Neural cell (in vitro differentiated cells): ENCODE results near the gene MOBP. TPM values are rescaled to one million over a fixed set of nuclear protein-coding genes. Genes with fewer than 3 reads are reported as not detected.

Source experiments
- H2AFZ ChIP-seq: fragments of 200-600, 300-800 bp; sonication (generic), shearing (Covaris generic); 2 replicates; pipeline ENCODE4 v1.6.0; 2014; ENCODE audit warnings: low read depth, mild to moderate bottlenecking, antibody characterized with exemption, low read length, moderate library complexity
- H3F3A ChIP-seq: fragments of 200-600 bp; shearing (Covaris generic); 2 replicates; pipeline ENCODE4 v1.6.1; 2016; ENCODE audit warnings: mild to moderate bottlenecking, moderate library complexity, mixed read lengths, antibody characterized with exemption, low read length; ENCODE audit not compliant: insufficient read depth, poor library complexity, severe bottlenecking
- H3K27ac ChIP-seq: fragments of 200-600, 300-800 bp; sonication (generic), shearing (Covaris generic); 2 replicates; pipeline ENCODE4 v1.5.1; 2014; ENCODE audit warnings: mild to moderate bottlenecking, low read length, moderate library complexity
- H3K27me3 ChIP-seq: fragments of 300-800, 200-600 bp; sonication (generic), shearing (Covaris generic); 2 replicates; pipeline ENCODE4 v1.6.0; 2014; ENCODE audit warnings: mild to moderate bottlenecking, low read depth, low read length, moderate library complexity; ENCODE audit not compliant: insufficient read depth
- H3K36me3 ChIP-seq: fragments of 300-800, 200-600 bp; sonication (generic), shearing (Covaris generic); 2 replicates; pipeline ENCODE4 v1.5.1; 2014; ENCODE audit warnings: mild to moderate bottlenecking, antibody characterized with exemption, low read length, moderate library complexity; ENCODE audit not compliant: insufficient read depth
- H3K4me2 ChIP-seq: fragments of 300-800, 200-600 bp; sonication (generic), shearing (Covaris generic); 2 replicates; pipeline ENCODE4 v1.6.0; 2014; ENCODE audit warnings: mild to moderate bottlenecking, low read length
- H3K4me3 ChIP-seq: fragments of 300-800, 200-600 bp; sonication (generic), shearing (Covaris generic); 2 replicates; pipeline ENCODE4 v1.5.1; 2014; ENCODE audit warnings: mild to moderate bottlenecking, low read length, moderate library complexity
- H3K79me2 ChIP-seq: fragments of 200-600 bp; shearing (Covaris generic); replicated peaks from 2 replicates; pipeline ENCODE4 v1.6.0; 2014; ENCODE audit warnings: mild to moderate bottlenecking, low read length, moderate library complexity; ENCODE audit not compliant: insufficient read depth
- H3K9ac ChIP-seq: fragments of 300-800, 200-600 bp; sonication (generic), shearing (Covaris generic); 2 replicates; pipeline ENCODE4 v1.6.1; 2016; ENCODE audit warnings: mild to moderate bottlenecking, low read length, mixed read lengths
- H3K9me2 ChIP-seq: fragments of 200-600 bp; shearing (Covaris generic); 2 replicates; pipeline ENCODE4 v1.6.1; 2016; ENCODE audit warnings: mild to moderate bottlenecking, low read length, mixed read lengths; ENCODE audit not compliant: insufficient read depth
- H3K9me3 ChIP-seq: fragments of 200-600, 300-800 bp; sonication (generic), shearing (Covaris generic); 2 replicates; pipeline ENCODE4 v1.6.1; 2016; ENCODE audit warnings: mild to moderate bottlenecking, mixed run types, low read length, moderate library complexity, mixed read lengths
- H4K20me1 ChIP-seq: fragments of 200-600 bp; shearing (Covaris generic); 2 replicates; pipeline ENCODE4 v1.6.1; 2016; ENCODE audit warnings: mild to moderate bottlenecking, mixed run types; ENCODE audit not compliant: insufficient read depth
- CTCF ChIP-seq: fragments of 450-650 bp; IDR thresholded peaks from 2 replicates; pipeline ENCODE4 v1.5.1; 2014; ENCODE audit warnings: antibody characterized with exemption, mild to moderate bottlenecking, moderate library complexity; ENCODE audit not compliant: poor library complexity, severe bottlenecking
- EP300 ChIP-seq: fragments of 450-650 bp; conservative IDR thresholded peaks from 2 replicates; pipeline ENCODE4 v1.6.1; 2014; ENCODE audit warnings: antibody characterized with exemption, mild to moderate bottlenecking, moderate library complexity; ENCODE audit not compliant: poor library complexity, severe bottlenecking
- EZH2 ChIP-seq: fragments of 200-600, 300-800 bp; shearing (Covaris generic), sonication (generic); IDR thresholded peaks from 2 replicates; pipeline ENCODE4 v1.6.1; 2014; ENCODE audit warnings: antibody characterized with exemption, low read length, borderline replicate concordance, mild to moderate bottlenecking; ENCODE audit not compliant: insufficient read depth, poor library complexity, severe bottlenecking
- MXI1 ChIP-seq: fragments of 450-650 bp; conservative IDR thresholded peaks from 2 replicates; pipeline ENCODE4 v1.6.1; 2014; ENCODE audit warnings: antibody characterized with exemption, mild to moderate bottlenecking; ENCODE audit not compliant: poor library complexity, severe bottlenecking
- POLR2AphosphoS5 ChIP-seq: IDR thresholded peaks from 2 replicates; pipeline ENCODE4 v1.6.1; 2012
- RAD21 ChIP-seq: fragments of 450-650 bp; conservative IDR thresholded peaks from 2 replicates; pipeline ENCODE4 v1.6.1; 2014; ENCODE audit warnings: antibody characterized with exemption, mild to moderate bottlenecking, moderate library complexity
- REST ChIP-seq: IDR thresholded peaks from 2 replicates; pipeline ENCODE4 v1.6.1; 2012; ENCODE audit warnings: borderline replicate concordance
- SMC3 ChIP-seq: fragments of 450-650 bp; conservative IDR thresholded peaks from 2 replicates; pipeline ENCODE4 v1.6.1; 2014; ENCODE audit warnings: antibody characterized with exemption, mild to moderate bottlenecking, moderate library complexity; ENCODE audit not compliant: poor library complexity
- TAF1 ChIP-seq: IDR thresholded peaks from 2 replicates; pipeline ENCODE4 v1.6.1; 2012; ENCODE audit warnings: low read depth
- polyA plus RNA-seq: library from polyadenylated mRNA; depleted of rRNA; stranded (reverse); fragments of >200 nt; gene quantifications from 2 replicates; pipeline ENCODE4 v1.2.3, GENCODE V29; 2014

Gene MOBP
- polyA plus RNA-seq, 1 donor from 2014 or later, result not detected

- H3K9me2 ChIP-seq, result no peaks in the 10 kb centered on the region
- H3F3A ChIP-seq, result no peaks in the 10 kb centered on the region
- H3K36me3 ChIP-seq, result no peaks in the 10 kb centered on the region
- no peak overlapping the region for H3K27ac ChIP-seq
- no peak overlapping the region for H3K4me3 ChIP-seq
- H4K20me1 ChIP-seq, result no peaks in the 10 kb centered on the region
- TF ChIP-seq EZH2 (no peak), RAD21 (no peak), EP300 (no peak), POLR2AphosphoS5 (no peak), SMC3 (no peak), MXI1 (no peak), TAF1 (no peak), CTCF (no peak), REST (no peak)
- no peaks in the 10 kb centered on the region for H3K79me2 ChIP-seq
- H2AFZ ChIP-seq, result no peak overlapping the region
- no peak overlapping the region for H3K4me2 ChIP-seq
- H3K9me3 ChIP-seq, result no peaks in the 10 kb centered on the region
- no peak overlapping the region for H3K9ac ChIP-seq
- H3K27me3 ChIP-seq, result no peaks in the 10 kb centered on the region
Observed at GRCh38 chr3:39454591-39455217, 12.8 kb upstream of the MOBP start.

- TF ChIP-seq MXI1, result no peak
- no peak for TF ChIP-seq EZH2
- TF ChIP-seq CTCF, result no peak
- TF ChIP-seq REST, result no peak
- TF ChIP-seq TAF1, result no peak
- TF ChIP-seq RAD21, result no peak
- no peak for TF ChIP-seq POLR2AphosphoS5
- TF ChIP-seq EP300, result no peak
- TF ChIP-seq SMC3, result no peak
- H3K9me2 ChIP-seq, result no peaks in the 10 kb centered on the region
- H3K27me3 ChIP-seq, result no peaks in the 10 kb centered on the region
- H3F3A ChIP-seq, result no peaks in the 10 kb centered on the region
- H3K79me2 ChIP-seq, result no peaks in the 10 kb centered on the region
- H4K20me1 ChIP-seq, result no peaks in the 10 kb centered on the region
- no peak overlapping the region for H3K9ac ChIP-seq
- no peak overlapping the region for H3K4me2 ChIP-seq
- no peak overlapping the region for H2AFZ ChIP-seq
- no peak overlapping the region for H3K27ac ChIP-seq
- no peaks in the 10 kb centered on the region for H3K9me3 ChIP-seq
- no peak overlapping the region for H3K4me3 ChIP-seq
- no peaks in the 10 kb centered on the region for H3K36me3 ChIP-seq
Observed at GRCh38 chr3:39456159-39456558, 11.3 kb upstream of the MOBP start.
